Vagina (tissue), 2 donors: ENCODE results near the gene PIM1.

Source experiments
- CTCF ChIP-seq, 3 experiments: fragments of 450-650 bp in 2 of 3; fragments of 200-600 bp in 1 of 3; sonication (generic) in 1 of 3; IDR thresholded peaks; one replicate each; pipeline ENCODE4 v1.5.1; 2017 to 2019; ENCODE audit warnings: antibody characterized with exemption in 3 of 3, mild to moderate bottlenecking in 2 of 3, moderate library complexity in 2 of 3
- POLR2A ChIP-seq, 2 donors: fragments of 450-650 bp; IDR thresholded peaks; one replicate each; pipeline ENCODE4 v1.6.1; 2017; ENCODE audit warnings: antibody characterized with exemption in 2 of 2, mild to moderate bottlenecking in 2 of 2, moderate library complexity in 2 of 2
- POLR2AphosphoS5 ChIP-seq, 2 donors: sonication (generic); formaldehyde crosslinking; IDR thresholded peaks; one replicate each; pipeline ENCODE4 v1.9.0; 2017; ENCODE audit warnings: antibody characterized with exemption in 2 of 2, mild to moderate bottlenecking in 2 of 2, low read depth in 1 of 2; ENCODE audit not compliant: insufficient read depth in 1 of 2

GRCh38 chr6:37200085-37200484 lies 30.1 kb downstream of the PIM1 start:
- no peak for TF ChIP-seq CTCF (IDR thresholded peaks at IDR 0.05)
- no peak for TF ChIP-seq POLR2A (IDR thresholded peaks at IDR 0.05)
- no peak for TF ChIP-seq POLR2AphosphoS5 (IDR thresholded peaks at IDR 0.05; ENCODE audit: insufficient read depth in 1 of 2, low read depth in 1 of 2)
